ENCODE results near the gene FLACC1. TPM values are rescaled to one million over a fixed set of nuclear protein-coding genes. Genes with fewer than 3 reads are reported as not detected.
A peak's percentile ranks its signal among the peaks of the same experiment; 100 is the strongest.

FLACC1 gene
- total and polyA plus RNA-seq, 8 donors: 1.5 to 5.1 (median 3.1) TPM

GRCh38 chr2:201264472-201265173 is 92.5 kb downstream of the FLACC1 start:
- DNase-seq (no peak), ATAC-seq (no peak)
- Histone ChIP-seq H3K36me3 (peaks cover 0 to 30% of the 10 kb centered on the region in 2 donors), H3K27me3 (no peaks in the 10 kb centered on the region), H3K27ac (no peak overlapping the region), H3K9me3 (no peaks in the 10 kb centered on the region), H3K4me1 (peaks cover 11 to 58% of the 10 kb centered on the region in 2 donors), H3K4me3 (no peak overlapping the region)
- intact Hi-C loops (cut with DNase I): no loop called here
- TF ChIP-seq CTCF (IDR thresholded peaks at IDR 0.05): no peak

- no peak for TF ChIP-seq CTCF (IDR thresholded peaks at IDR 0.05)
- peaks cover 18 to 66% of the 10 kb centered on the region in 2 donors for H3K4me1 ChIP-seq
- no peaks in the 10 kb centered on the region for H3K9me3 ChIP-seq
- DNase-seq: no peak
- H3K27me3 ChIP-seq: no peaks in the 10 kb centered on the region
- intact Hi-C loops (cut with DNase I): no loop called here
- peak overlapping the region in 1 of 2 donors; percentile 19 for H3K27ac ChIP-seq
- H3K36me3 ChIP-seq: peaks cover 0 to 22% of the 10 kb centered on the region in 2 donors
- no peak overlapping the region for H3K4me3 ChIP-seq
- no peak for ATAC-seq
Measured at GRCh38 chr2:201263779-201264178, 93.4 kb downstream of the FLACC1 start.

- ATAC-seq (no peak), DNase-seq (no peak)
- Histone ChIP-seq H3K27me3 (no peaks in the 10 kb centered on the region), H3K4me1 (peaks cover 18 to 66% of the 10 kb centered on the region in 2 donors), H3K4me3 (no peak overlapping the region), H3K36me3 (peaks cover 0 to 13% of the 10 kb centered on the region in 2 donors), H3K9me3 (no peaks in the 10 kb centered on the region), H3K27ac (no peak overlapping the region)
- intact Hi-C loops (cut with DNase I): no loop called here
- no peak for TF ChIP-seq CTCF (IDR thresholded peaks at IDR 0.05)
Measured at GRCh38 chr2:201262718-201263117, 94.4 kb downstream of the FLACC1 start.

- Histone ChIP-seq H3K27ac (peak overlapping the region; percentile 95 to 99), H3K4me1 (peaks cover 18 to 74% of the 10 kb centered on the region in 2 donors), H3K4me3 (peak overlapping the region in 1 of 2 donors; percentile 60), H3K36me3 (peaks cover 0 to 5% of the 10 kb centered on the region in 2 donors), H3K9me3 (no peaks in the 10 kb centered on the region), H3K27me3 (no peaks in the 10 kb centered on the region)
- DNase-seq (no peak), ATAC-seq (no peak)
- no peak for TF ChIP-seq CTCF (IDR thresholded peaks at IDR 0.05)
- intact Hi-C loops (cut with DNase I): no loop called here
Measured at GRCh38 chr2:201261906-201262305, 95.2 kb downstream of the FLACC1 start.

- Histone ChIP-seq H3K27me3 (no peaks in the 10 kb centered on the region), H3K36me3 (peaks cover 0 to under 1% of the 10 kb centered on the region in 2 donors), H3K4me3 (peak overlapping the region; percentile 12 to 60), H3K9me3 (no peaks in the 10 kb centered on the region), H3K4me1 (peaks cover 18 to 75% of the 10 kb centered on the region in 2 donors), H3K27ac (peak overlapping the region; percentile 95 to 99)
- ATAC-seq (no peak), DNase-seq (no peak)
- TF ChIP-seq CTCF (IDR thresholded peaks at IDR 0.05): no peak
- intact Hi-C loops (cut with DNase I): no loop called here
Measured at GRCh38 chr2:201261471-201261870, 95.7 kb downstream of the FLACC1 start.
